Stimulated activated CD4-positive, alpha-beta T cell treated with anti-CD3 and anti-CD28 coated beads, Interleukin-2, amount 100 ng/mL, for 48 hours (primary cell): Measurements from ENCODE around the gene SELENOI.
"Not testable (repeated sequence)": the region's sequence is repeated elsewhere in the genome, so short reads cannot be mapped to it uniquely, and the experiment has no call there.

ENCODE experiments used
- DNase-seq, 2 donors: peaks; one replicate each; pipeline ENCODE4 v3.0.0-alpha.2; 2020

The SELENOI gene

GRCh38 chr2:26327291-26328272, 18.4 kb upstream of the SELENOI start:
- DNase-seq = no peak

- not testable (repeated sequence) for DNase-seq
Observed at GRCh38 chr2:26329083-26329482, 16.9 kb upstream of the SELENOI start.

DNA sequence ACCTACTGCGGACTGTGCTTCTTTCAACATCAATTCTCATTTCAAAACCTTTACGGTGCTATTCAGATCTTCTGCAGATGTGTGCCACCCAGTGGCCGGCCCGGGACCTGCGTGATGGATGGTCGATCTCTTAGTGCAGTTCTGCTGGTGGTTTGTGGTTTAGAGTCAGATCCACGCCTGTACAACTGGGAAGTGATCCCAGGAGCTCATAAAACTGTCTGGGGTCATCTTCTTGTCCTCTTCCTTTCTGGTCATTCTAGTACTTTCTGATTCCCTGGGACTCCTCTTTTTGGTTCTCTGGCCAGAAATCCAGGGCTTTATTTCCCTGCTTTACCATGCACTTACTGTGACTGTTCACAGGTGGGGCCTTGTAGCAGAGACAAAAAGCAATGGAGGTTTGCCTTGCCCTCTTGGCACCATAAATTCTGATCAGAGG, 15.8 kb upstream of the SELENOI start:
- DNase-seq = peak; percentile 79 to 82

GRCh38 chr2:26330604-26331003, 15.3 kb upstream of the SELENOI start:
- DNase-seq = no peak

- not testable (repeated sequence) for DNase-seq
Observed at GRCh38 chr2:26331321-26331720, 14.6 kb upstream of the SELENOI start.

DNA sequence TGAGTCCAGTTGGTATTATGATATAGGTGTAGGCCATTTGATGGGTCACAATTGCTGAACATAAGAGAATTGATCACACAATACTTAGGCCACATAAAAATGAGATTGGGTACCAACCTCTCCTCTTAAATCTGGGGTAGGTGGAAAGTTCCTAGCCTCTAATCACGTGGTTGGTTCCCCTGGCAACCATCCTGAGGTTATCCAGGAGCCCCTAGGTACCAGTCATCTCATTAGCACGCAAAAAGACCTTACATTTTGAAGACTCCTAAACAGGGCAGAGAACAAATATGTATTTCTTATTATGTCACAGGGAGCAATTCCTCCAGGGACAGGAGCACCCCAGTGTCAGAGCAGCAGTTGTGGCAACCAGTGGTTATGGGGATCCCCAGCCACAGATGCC, 12.7 kb upstream of the SELENOI start:
- DNase-seq = no peak

DNA sequence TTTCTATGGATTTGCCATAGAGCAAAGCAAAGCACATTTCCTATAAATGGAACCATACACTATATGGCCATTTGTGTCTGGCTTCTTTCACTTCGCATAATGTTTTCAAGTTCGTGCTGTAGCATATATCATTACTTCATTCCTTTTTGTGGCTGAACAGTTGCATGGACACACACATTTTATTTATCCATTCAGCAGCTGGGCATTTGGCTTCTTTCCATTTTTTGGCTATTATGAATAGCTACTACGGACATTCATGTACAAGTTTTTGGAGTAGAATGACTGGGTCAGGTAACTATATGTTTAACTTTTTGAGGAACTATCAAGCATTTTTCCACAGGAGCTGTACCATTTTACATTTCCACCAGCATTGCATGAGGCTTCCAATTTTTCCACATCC, 10.7 kb upstream of the SELENOI start:
- no peak for DNase-seq

DNA sequence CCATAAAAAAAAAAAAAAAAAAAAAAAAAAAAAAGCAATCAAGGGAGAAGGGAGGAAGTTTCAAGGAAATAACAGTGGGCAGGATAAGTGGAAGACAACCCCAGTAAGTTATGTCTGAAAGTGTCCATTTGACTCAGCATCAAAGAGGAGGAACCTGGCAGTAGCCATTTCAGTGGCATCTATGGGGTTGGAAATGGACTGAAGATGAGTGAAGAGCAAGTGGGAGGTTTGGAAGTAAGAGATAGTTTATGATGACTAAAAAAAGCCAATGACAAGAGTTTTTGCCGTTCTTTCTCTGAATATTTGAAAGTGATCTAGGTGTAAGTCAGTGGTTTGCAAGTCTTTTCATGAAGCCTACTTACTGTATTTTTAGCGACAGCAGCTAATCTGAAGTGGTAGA, 9.2 kb upstream of the SELENOI start:
- DNase-seq = no peak

- DNase-seq = no peak
Observed at GRCh38 chr2:26337298-26337697, 8.6 kb upstream of the SELENOI start.

DNA sequence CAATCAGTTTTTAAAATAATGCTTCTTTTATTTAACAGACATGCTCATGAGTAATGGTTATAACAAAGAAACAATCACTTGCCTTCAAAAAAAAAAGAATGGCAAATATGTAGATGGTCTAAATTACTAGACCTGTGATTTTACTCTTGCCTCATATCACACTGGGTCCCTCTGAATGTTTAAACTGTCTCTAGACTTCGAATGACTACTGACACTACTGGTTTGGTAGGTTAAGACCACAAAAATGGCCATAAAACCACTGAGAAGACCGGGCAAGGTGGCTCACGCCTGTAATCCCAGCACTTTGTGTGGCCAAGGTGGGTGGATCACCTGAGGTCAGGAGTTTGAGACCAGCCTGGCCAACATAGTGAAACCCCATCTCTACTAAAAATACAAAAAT, 5.1 kb upstream of the SELENOI start:
- no peak for DNase-seq

DNA sequence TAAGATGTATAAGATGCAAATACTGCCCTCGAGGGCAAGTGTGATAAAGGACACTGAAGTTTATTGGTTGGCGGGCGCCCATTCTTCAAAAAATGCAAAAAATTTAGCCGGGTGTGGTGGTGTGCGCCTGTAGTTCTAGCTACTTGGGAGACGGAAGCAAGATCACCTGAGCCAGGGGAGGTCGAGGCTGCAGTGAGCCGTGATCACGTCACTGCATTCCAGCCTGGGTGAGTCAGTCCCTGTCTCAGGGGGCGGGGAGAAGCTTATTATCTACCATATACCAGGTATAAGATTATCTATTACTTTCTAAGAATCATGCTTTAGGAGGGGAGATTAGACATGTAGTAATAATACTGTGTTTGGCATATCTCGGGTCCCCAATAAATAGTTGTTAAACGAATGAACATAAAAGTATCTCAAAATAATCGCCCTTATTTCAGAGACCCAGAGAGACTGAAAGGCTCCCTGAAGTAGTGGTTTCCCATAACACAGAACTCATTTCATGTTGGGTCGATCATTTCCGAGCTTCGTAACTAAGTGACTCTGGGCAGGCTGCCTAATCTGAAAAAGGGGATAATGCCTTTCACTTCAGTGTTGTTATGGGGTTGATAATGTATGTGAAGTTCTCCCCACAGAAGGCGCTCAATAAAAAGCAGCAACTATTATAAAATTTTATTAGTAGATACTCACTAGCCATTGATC, 1.2 kb upstream of the SELENOI start:
- DNase-seq = no peak

- no peak for DNase-seq
Observed at GRCh38 chr2:26345283-26345544, 729 bp upstream of the SELENOI start.

- DNase-seq = peak; percentile 36 to 46
Observed at GRCh38 chr2:26346454-26347053, 611 bp downstream of the SELENOI start, which contains the start of gene ADGRF3. ADGRF3 (minus strand) TSS chr2:26346789; CDS start chr2:26346234, 555 bp downstream.

GRCh38 chr2:26347286-26347865, 1.4 kb downstream of the SELENOI start:
- no peak for DNase-seq

- DNase-seq = no peak
Observed at GRCh38 chr2:26349690-26350089, 3.7 kb downstream of the SELENOI start.

- DNase-seq = no peak
Observed at GRCh38 chr2:26351375-26352090, 5.6 kb downstream of the SELENOI start.

DNA sequence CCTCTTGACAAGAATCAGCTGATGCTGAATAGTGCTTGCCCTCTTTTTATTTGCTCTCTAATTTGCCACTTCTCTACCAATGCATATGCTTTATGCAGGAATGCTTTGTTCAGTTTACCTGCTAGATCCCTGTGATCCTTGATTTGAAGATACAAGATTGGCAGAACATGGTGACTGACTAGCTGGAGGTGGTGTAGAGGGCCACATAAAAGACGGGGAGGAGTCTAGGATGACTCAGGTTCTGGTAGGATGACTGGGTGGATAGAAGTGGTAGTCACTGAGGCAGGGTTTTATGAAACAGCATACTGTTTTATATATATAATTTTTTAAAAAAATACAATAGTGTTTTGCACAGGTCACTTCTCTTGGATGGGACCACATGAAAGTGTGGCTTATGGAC, 6.9 kb downstream of the SELENOI start:
- DNase-seq = peak; percentile 21 to 23

DNA sequence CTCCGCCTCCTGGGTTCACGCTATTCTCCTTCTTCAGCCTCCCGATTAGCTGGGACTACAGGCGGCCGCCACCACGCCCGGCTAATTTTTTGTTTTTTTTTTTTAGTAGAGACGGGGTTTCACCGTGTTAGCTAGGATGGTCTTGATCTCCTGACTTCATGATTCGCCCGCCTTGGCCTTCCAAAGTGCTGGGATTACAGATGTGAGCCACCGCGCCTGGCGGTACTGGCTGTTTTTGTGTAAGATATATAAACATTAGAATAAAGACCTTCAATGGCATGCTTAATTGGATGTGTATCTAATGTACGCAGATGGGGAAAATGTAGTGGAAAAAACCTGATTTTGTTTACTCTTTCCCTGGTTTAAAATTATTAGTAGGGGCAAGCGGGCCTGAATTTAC, 8.5 kb downstream of the SELENOI start:
- not testable (repeated sequence) for DNase-seq

DNA sequence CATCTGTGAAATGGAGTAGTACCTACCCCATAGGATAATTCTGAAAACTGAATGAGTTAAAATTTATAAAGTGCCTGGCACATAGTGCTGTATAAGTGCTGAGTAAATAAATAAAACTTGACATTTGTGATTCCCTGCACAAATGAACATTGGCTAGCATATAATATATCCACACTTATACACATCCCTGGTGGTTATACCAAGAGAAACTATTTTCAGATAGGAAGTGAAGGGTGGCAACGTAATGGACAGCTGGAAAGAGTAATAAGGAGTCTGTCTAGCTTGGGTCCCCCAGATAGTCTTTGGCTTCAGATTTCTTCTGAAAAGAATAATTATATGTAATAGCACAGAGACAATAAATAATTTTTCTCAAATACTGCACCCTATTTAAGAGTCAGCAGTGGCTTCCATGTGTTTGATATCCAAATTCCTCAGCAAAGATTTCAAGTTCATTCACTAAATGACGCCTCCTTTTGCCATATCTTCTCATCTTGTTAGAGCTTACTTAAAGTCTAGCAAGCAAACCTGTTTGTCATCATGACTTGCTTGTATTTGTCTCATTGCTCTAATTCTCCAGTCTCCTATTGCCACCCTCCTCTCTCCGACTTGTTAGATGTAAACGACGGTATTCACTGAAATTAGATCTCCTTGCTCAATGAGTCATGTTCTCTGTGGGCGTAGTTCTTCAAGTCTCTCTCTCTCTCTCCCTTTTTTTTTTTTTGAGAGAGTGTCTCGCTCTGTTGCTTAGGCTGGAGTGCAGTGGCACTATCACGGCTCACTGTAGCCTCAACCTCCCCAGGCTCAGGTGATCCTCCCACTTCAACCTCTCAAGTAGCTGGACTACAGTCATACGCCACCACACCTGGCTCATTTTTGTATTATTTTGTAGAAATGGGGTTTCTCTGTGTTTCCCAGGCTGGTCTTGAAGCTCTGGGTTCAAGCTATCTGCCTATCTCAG, 9.4 kb downstream of the SELENOI start:
- DNase-seq = no peak

DNA sequence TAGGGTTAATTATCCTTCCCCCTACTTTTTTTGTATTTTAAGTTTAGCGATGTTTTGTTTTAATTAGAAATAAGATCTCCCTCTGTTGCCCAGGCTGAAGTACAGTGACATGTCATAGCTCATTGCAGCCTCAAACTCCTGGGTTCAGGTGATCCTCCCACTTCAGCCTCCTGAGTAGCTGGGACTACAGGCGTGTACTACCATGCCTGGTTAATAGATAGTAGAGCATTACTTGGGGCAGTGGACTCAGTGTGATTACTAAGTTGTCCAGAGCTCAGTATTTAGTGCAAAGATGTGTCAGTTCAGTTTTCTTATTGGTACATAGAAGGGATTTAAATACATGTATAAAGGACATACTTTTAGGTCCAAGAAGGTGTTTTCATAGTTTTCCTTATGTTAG, 10.2 kb downstream of the SELENOI start:
- no peak for DNase-seq

GRCh38 chr2:26356771-26357170, 10.8 kb downstream of the SELENOI start:
- DNase-seq = no peak
